Right lobe of liver (tissue), 4 donors: ENCODE data around the gene KCNJ4.

Source experiments
- POLR2A ChIP-seq: fragments of 450-650 bp; IDR thresholded peaks from one replicate; pipeline ENCODE4 v1.6.1; 2017; ENCODE audit warnings: antibody characterized with exemption, mild to moderate bottlenecking
- TF ChIP-seq, protein P1 (sequence below), 4 donors: fragments of 200-600 bp in 3 of 4; fragments of 450-650 bp in 1 of 4; IDR thresholded peaks; one replicate each; pipeline versions ENCODE4 v1.5.1 to v1.8.0; 2016 to 2022; ENCODE audit warnings: antibody characterized with exemption in 4 of 4, mild to moderate bottlenecking in 2 of 4
- donor health status: DM: no; HTN: no; CAD: no.
- donor health status: DM: no; HTN: no; CAD: no.
- donor health status: DM: no; HTN: yes; CAD: no.

DNA sequence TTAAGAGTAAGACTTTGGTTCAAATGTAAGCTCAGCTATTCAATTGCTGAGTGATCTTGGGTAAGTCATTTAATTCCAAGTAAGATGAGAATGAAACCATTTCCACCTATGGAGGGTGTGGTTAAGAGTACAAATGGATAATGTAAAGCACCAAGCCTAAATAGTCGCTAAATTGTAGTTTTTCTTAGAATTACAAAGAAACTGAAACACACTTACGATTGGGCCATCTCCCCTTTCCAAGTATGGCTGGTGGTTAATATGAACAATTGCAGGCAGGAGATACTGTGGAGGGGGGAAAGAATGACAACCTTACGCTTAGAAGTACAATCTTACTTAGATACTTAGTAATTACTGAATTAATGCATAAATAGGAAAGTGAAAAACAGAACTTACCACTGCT is 42.9 kb upstream of the KCNJ4 start:
- no peak for TF ChIP-seq POLR2A
- TF ChIP-seq, protein P1, sequence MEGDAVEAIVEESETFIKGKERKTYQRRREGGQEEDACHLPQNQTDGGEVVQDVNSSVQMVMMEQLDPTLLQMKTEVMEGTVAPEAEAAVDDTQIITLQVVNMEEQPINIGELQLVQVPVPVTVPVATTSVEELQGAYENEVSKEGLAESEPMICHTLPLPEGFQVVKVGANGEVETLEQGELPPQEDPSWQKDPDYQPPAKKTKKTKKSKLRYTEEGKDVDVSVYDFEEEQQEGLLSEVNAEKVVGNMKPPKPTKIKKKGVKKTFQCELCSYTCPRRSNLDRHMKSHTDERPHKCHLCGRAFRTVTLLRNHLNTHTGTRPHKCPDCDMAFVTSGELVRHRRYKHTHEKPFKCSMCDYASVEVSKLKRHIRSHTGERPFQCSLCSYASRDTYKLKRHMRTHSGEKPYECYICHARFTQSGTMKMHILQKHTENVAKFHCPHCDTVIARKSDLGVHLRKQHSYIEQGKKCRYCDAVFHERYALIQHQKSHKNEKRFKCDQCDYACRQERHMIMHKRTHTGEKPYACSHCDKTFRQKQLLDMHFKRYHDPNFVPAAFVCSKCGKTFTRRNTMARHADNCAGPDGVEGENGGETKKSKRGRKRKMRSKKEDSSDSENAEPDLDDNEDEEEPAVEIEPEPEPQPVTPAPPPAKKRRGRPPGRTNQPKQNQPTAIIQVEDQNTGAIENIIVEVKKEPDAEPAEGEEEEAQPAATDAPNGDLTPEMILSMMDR (IDR thresholded peaks at IDR 0.05), result no peak
